Measurements from ENCODE around the gene NOL4L.

Gene NOL4L

GRCh38 chr20:32432277-32432676, 152.9 kb downstream of the NOL4L start:
- DNase-seq (ENCODE audit: low read depth): no peak
- no peak for TF ChIP-seq CTCF (conservative IDR thresholded peaks at IDR 0.05; ENCODE audit: low read depth, low read length)
- no peak overlapping the region for H3K4me3 ChIP-seq (ENCODE audit: low read length)

- no peak overlapping the region for H3K4me3 ChIP-seq (ENCODE audit: low read length)
- TF ChIP-seq CTCF (conservative IDR thresholded peaks at IDR 0.05; ENCODE audit: low read depth, low read length): no peak
- DNase-seq (ENCODE audit: low read depth): no peak
Measured at GRCh38 chr20:32431457-32431856, 153.7 kb downstream of the NOL4L start.

GRCh38 chr20:32429745-32430360, 155.3 kb downstream of the NOL4L start:
- no peak for TF ChIP-seq CTCF (conservative IDR thresholded peaks at IDR 0.05; ENCODE audit: low read depth, low read length)
- no peak overlapping the region for H3K4me3 ChIP-seq (ENCODE audit: low read length)
- DNase-seq (ENCODE audit: low read depth): no peak

DNA sequence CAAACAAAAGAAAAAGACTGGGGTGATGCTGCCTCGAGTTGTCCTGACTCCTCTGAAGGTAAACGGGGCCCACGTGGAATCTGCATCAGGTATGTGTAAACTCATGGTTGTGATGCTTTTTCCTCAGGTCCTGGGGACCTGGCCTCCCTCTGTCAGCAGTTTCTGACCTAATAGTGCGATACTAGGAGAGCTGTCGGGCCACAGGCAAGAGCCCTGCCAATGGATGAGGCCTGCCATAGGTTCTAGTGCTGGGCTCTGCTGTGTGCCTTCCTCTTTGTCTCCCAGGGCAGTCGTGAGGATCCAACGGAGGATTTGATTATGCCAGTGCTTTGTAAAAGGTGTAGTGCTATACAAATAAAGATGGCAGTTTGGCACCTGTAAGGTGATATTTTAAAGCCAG, 155.8 kb downstream of the NOL4L start:
- TF ChIP-seq CTCF (conservative IDR thresholded peaks at IDR 0.05; ENCODE audit: low read depth, low read length): no peak
- no peak for DNase-seq (ENCODE audit: low read depth)
- H3K4me3 ChIP-seq (ENCODE audit: low read length): no peak overlapping the region

DNA sequence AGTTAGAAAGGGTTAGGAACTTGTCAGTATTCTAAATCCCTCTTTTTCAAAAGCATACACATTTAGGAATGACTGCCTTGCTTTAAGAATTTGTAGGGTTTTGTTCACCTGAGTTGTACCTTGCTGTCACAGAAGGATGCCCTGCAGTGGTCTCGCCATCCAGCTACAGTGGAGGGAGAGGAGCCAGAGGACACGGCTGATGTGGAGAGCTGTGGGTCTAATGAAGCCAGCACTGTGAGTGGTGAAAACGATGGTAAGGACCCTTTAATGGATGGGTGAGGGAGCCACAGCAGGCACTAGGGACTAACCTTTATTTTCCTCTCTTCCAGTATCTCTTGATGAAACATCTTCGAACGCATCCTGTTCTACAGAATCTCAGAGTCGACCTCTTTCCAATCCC, 157.1 kb downstream of the NOL4L start:
- H3K4me3 ChIP-seq (ENCODE audit: low read length): no peak overlapping the region
- no peak for TF ChIP-seq CTCF (conservative IDR thresholded peaks at IDR 0.05; ENCODE audit: low read depth, low read length)
- no peak for DNase-seq (ENCODE audit: low read depth)

DNA sequence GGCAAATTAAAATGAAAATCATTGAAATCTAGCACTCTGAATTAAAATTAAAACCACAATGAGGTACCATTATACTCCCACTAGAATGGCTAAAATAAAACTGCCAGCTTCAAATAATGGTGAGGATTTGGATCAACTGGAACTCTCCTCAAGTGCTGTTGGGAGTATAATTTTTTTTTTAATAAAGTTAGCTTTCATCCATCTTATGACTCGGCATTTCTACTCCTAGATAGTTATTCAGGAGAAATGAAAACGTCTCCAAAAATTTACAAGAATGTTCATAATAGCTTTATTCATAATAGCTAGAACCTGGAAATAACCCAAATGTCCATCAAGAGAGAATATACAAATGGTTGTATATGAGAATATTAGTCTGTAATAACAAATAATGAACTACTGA, 163.8 kb downstream of the NOL4L start:
- no peak for TF ChIP-seq CTCF (conservative IDR thresholded peaks at IDR 0.05; ENCODE audit: low read depth, low read length)
- no peak for DNase-seq (ENCODE audit: low read depth)
- H3K4me3 ChIP-seq (ENCODE audit: low read length): no peak overlapping the region

- no peak for DNase-seq (ENCODE audit: low read depth)
- TF ChIP-seq CTCF (conservative IDR thresholded peaks at IDR 0.05; ENCODE audit: low read depth, low read length): no peak
- no peak overlapping the region for H3K4me3 ChIP-seq (ENCODE audit: low read length)
Measured at GRCh38 chr20:32418376-32418775, 166.8 kb downstream of the NOL4L start.
